Neuronal stem cell (in vitro differentiated cells): Measurements from ENCODE around the gene FOXF2.

Experiments used
- DNase-seq: peaks from one replicate; pipeline ENCODE4 v3.0.0-alpha.2; 2013; ENCODE audit warnings: low spot score
- H2AFZ ChIP-seq: one replicate; pipeline ENCODE4 v1.6.1; 2013; ENCODE audit warnings: mild to moderate bottlenecking, low read length, inconsistent platforms
- H2AK5ac ChIP-seq: 2 replicates; pipeline ENCODE4 v1.6.1; 2013; ENCODE audit warnings: low read depth, mild to moderate bottlenecking, inconsistent platforms, low read length, moderate library complexity, mixed read lengths
- H2BK120ac ChIP-seq: 2 replicates; pipeline ENCODE4 v1.6.1; 2013; ENCODE audit warnings: low read depth, mild to moderate bottlenecking, inconsistent platforms, low read length, moderate library complexity, mixed read lengths
- H2BK12ac ChIP-seq: one replicate; pipeline ENCODE4 v1.6.1; 2013; ENCODE audit warnings: low read length, inconsistent platforms
- H2BK15ac ChIP-seq: 2 replicates; pipeline ENCODE4 v1.6.1; 2013; ENCODE audit warnings: mild to moderate bottlenecking, low read length, inconsistent platforms, mixed read lengths
- H2BK5ac ChIP-seq: one replicate; pipeline ENCODE4 v1.6.1; 2013; ENCODE audit warnings: inconsistent platforms, mild to moderate bottlenecking, low read length, moderate library complexity
- H3K14ac ChIP-seq: one replicate; pipeline ENCODE4 v1.6.1; 2013; ENCODE audit warnings: low read length, inconsistent platforms
- H3K18ac ChIP-seq: 2 replicates; pipeline ENCODE4 v1.6.1; 2013; ENCODE audit warnings: low read length, inconsistent platforms
- H3K23ac ChIP-seq: 2 replicates; pipeline ENCODE4 v1.6.1; 2013; ENCODE audit warnings: low read depth, mild to moderate bottlenecking, mixed read lengths, low read length, inconsistent platforms; ENCODE audit not compliant: poor library complexity
- H3K27ac ChIP-seq: replicated peaks from 3 replicates; pipeline ENCODE4 v1.5.1; 2013; ENCODE audit warnings: low read length, inconsistent platforms
- H3K27me3 ChIP-seq, 3 experiments: 2 replicates each; pipeline ENCODE4 v1.6.1; 2013; ENCODE audit warnings: low read length in 3 of 3, mild to moderate bottlenecking in 2 of 3, inconsistent platforms in 1 of 3, low read depth in 1 of 3, mixed read lengths in 1 of 3, moderate library complexity in 1 of 3; ENCODE audit not compliant: control insufficient read depth in 3 of 3, insufficient read depth in 3 of 3
- H3K36me3 ChIP-seq, 2 donors: replicated peaks in 1 of 2; 2 replicates each; pipeline ENCODE4 v1.6.1; 2013; ENCODE audit warnings: low read length in 2 of 2; ENCODE audit not compliant: control insufficient read depth in 2 of 2, insufficient read depth in 2 of 2
- H3K4ac ChIP-seq: 2 replicates; pipeline ENCODE4 v1.6.1; 2013; ENCODE audit warnings: inconsistent platforms, mild to moderate bottlenecking, low read length, moderate library complexity
- H3K4me1 ChIP-seq, 2 donors: 1 replicate in 1 of 2; 2 replicates in 1 of 2; pipeline ENCODE4 v1.6.1; 2013; ENCODE audit warnings: low read length in 2 of 2, low read depth in 1 of 2; ENCODE audit not compliant: control insufficient read depth in 2 of 2, insufficient read depth in 1 of 2
- H3K4me2 ChIP-seq: one replicate; pipeline ENCODE4 v1.6.1; 2013; ENCODE audit warnings: mild to moderate bottlenecking, low read length, inconsistent platforms; ENCODE audit not compliant: insufficient read depth, poor library complexity, severe bottlenecking
- H3K4me3 ChIP-seq, 2 donors: 2 replicates each; pipeline ENCODE4 v1.5.1; 2013; ENCODE audit warnings: low read length in 2 of 2, mild to moderate bottlenecking in 2 of 2, inconsistent platforms in 1 of 2, moderate library complexity in 1 of 2
- H3K79me1 ChIP-seq: one replicate; pipeline ENCODE4 v1.6.1; 2013; ENCODE audit warnings: low read depth, mild to moderate bottlenecking, inconsistent platforms, low read length, moderate library complexity
- H3K9ac ChIP-seq: one replicate; pipeline ENCODE4 v1.6.1; 2013; ENCODE audit warnings: mild to moderate bottlenecking, low read depth, low read length, inconsistent platforms; ENCODE audit not compliant: poor library complexity
- H3K9me3 ChIP-seq, 2 donors: replicated peaks in 1 of 2; 2 replicates each; pipeline versions ENCODE3 to v1.6.1; 2013; ENCODE audit warnings: low read length in 2 of 2, mild to moderate bottlenecking in 2 of 2, inconsistent platforms in 1 of 2, low read depth in 1 of 2, mixed read lengths in 1 of 2, moderate library complexity in 1 of 2; ENCODE audit not compliant: control insufficient read depth in 2 of 2, insufficient read depth in 1 of 2
- H4K8ac ChIP-seq: one replicate; pipeline ENCODE4 v1.6.1; 2013; ENCODE audit warnings: low read depth, mild to moderate bottlenecking, inconsistent platforms, low read length, moderate library complexity
- H4K91ac ChIP-seq: one replicate; pipeline ENCODE4 v1.6.1; 2013; ENCODE audit warnings: low read length, low read depth, mild to moderate bottlenecking, inconsistent platforms; ENCODE audit not compliant: poor library complexity
- WGBS, 2 donors: extraction: QIAGEN DNeasy Blood & Tissue Kit; methylation state at CpG; one replicate each; pipeline ENCODE4 v1.1.7; 2013; ENCODE audit warnings: missing lambda C conversion rate in 2 of 2, mixed read lengths in 1 of 2; ENCODE audit not compliant: insufficient read length in 2 of 2, insufficient replicate concordance in 1 of 2; ENCODE audit errors: extremely low coverage in 2 of 2; 5-methylcytosine and 5-hydroxymethylcytosine counted together

The FOXF2 gene

DNA sequence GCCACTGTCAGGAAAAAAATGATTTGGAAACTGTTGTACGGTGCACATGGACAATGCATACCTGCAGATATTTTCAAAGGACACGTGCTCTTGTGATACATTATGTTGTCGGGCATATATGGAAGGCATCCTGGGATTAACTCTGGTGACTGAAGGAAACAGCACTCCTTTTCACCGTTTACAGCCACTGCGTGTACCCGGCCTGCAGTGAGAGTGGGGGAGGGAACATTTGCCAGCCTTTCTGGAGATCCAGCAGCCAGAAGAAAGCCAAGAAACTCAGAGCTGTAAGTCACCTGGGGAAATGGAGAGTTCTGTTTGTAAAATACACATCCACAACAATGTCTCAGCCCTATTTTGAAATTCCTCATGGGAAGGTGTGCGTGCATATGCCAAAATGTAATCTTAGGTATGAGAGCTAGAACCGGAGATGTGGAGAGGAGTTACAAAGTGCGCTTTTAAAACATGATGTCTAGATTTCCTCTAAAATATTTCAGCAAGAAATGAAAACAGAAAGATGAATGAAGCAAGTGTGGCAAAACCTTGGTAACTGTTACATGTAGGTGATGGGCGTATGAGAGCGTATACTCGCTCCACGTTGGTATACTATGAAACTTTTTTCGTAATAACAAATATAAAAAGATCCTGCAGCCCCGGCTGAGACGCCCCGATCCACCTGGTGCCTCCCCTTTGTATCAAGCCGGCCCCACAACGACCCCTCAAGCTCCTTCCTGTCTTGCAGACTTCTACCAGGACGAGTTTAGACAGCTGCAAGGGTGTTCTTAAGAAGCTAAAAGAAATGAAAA is 8.6 kb upstream of the FOXF2 start:
- no peak overlapping the region for H3K14ac ChIP-seq
- no peak overlapping the region for H3K23ac ChIP-seq
- H3K4me3 ChIP-seq, result no peak overlapping the region
- H2BK5ac ChIP-seq, result no peak overlapping the region
- no CpG with 5 or more reads among the region's 20 CpGs for WGBS, 2 donors
- H3K27me3 ChIP-seq, result peaks cover 75 to 96% (median 93%) of the 10 kb centered on the region in 3 experiments
- H4K91ac ChIP-seq, result no peak overlapping the region
- H4K8ac ChIP-seq, result no peak overlapping the region
- no peak overlapping the region for H3K4me2 ChIP-seq
- no peak overlapping the region for H3K4ac ChIP-seq
- H2BK12ac ChIP-seq, result no peak overlapping the region
- no peak overlapping the region for H3K18ac ChIP-seq
- peaks cover 0 to 2% of the 10 kb centered on the region in 2 donors for H3K4me1 ChIP-seq
- no peak overlapping the region for H2BK15ac ChIP-seq
- no peak overlapping the region for H3K9ac ChIP-seq
- no peak overlapping the region for H2AK5ac ChIP-seq
- no peak overlapping the region for H3K27ac ChIP-seq
- peaks cover 0 to 17% of the 10 kb centered on the region in 2 donors for H3K9me3 ChIP-seq
- no peak overlapping the region for H2AFZ ChIP-seq
- H3K79me1 ChIP-seq, result no peaks in the 10 kb centered on the region
- no peak overlapping the region for H2BK120ac ChIP-seq
- peak; percentile 15 for DNase-seq
- H3K36me3 ChIP-seq, result no peaks in the 10 kb centered on the region

GRCh38 chr6:1381481-1382330 is 7.7 kb upstream of the FOXF2 start:
- peaks cover 0 to 20% of the 10 kb centered on the region in 2 donors for H3K9me3 ChIP-seq
- H4K91ac ChIP-seq, result no peak overlapping the region
- peak; percentile 73 for DNase-seq
- no peak overlapping the region for H3K4me3 ChIP-seq
- H2BK120ac ChIP-seq, result no peak overlapping the region
- H3K4ac ChIP-seq, result no peak overlapping the region
- no peak overlapping the region for H4K8ac ChIP-seq
- no CpG with 5 or more reads among the region's 87 CpGs for WGBS, 2 donors
- H3K4me2 ChIP-seq, result no peak overlapping the region
- no peak overlapping the region for H2AK5ac ChIP-seq
- H2BK5ac ChIP-seq, result no peak overlapping the region
- peaks cover 0 to 2% of the 10 kb centered on the region in 2 donors for H3K4me1 ChIP-seq
- H2AFZ ChIP-seq, result peak overlapping the region; percentile 80
- no peak overlapping the region for H3K9ac ChIP-seq
- no peak overlapping the region for H2BK15ac ChIP-seq
- no peak overlapping the region for H3K27ac ChIP-seq
- H3K18ac ChIP-seq, result no peak overlapping the region
- peak overlapping the region; percentile 77 for H3K23ac ChIP-seq
- peaks cover 79 to 98% (median 96%) of the 10 kb centered on the region in 3 experiments for H3K27me3 ChIP-seq
- no peak overlapping the region for H3K14ac ChIP-seq
- H3K36me3 ChIP-seq, result no peaks in the 10 kb centered on the region
- H3K79me1 ChIP-seq, result no peaks in the 10 kb centered on the region
- H2BK12ac ChIP-seq, result no peak overlapping the region

DNA sequence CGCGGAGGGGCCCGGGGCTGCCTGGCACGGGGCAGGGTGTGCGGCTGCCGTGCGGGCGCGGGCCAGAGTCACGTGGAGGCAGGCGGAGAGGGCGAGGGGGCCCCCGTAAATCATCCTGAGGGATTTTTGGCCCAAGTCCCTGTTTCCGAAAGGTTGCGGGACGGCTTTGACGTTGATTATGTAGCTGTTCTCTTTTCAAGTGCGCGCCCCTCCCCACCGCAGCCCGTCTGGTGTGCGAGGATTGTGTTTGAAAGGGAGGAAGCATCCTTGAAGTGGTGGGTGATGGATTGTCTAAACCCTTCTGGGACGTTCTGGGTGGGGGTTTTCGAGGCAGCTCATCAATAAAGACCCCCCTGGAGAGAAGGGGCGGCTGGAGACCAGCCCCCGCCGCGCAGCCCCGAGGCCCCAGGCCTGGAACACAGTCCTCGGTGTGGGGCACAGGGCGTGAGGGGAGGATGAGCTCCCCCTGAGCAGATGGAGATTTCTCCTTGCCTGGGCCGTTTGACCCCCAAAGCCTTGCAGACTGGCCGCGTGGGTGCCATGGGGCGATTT is 7.0 kb upstream of the FOXF2 start:
- no peak overlapping the region for H2BK12ac ChIP-seq
- no peak overlapping the region for H4K8ac ChIP-seq
- no peak overlapping the region for H2BK15ac ChIP-seq
- H3K4ac ChIP-seq, result no peak overlapping the region
- H3K9me3 ChIP-seq, result peaks cover 0 to 19% of the 10 kb centered on the region in 2 donors
- no peaks in the 10 kb centered on the region for H3K79me1 ChIP-seq
- no peaks in the 10 kb centered on the region for H3K36me3 ChIP-seq
- H3K4me3 ChIP-seq, result no peak overlapping the region
- peaks cover 76 to 98% (median 97%) of the 10 kb centered on the region in 3 experiments for H3K27me3 ChIP-seq
- H2AFZ ChIP-seq, result peak overlapping the region; percentile 80
- WGBS, 2 donors, result no CpG with 5 or more reads among the region's 35 CpGs
- DNase-seq, result no peak
- H3K9ac ChIP-seq, result peak overlapping the region; percentile 33
- H3K23ac ChIP-seq, result peak overlapping the region; percentile 34
- H2BK120ac ChIP-seq, result no peak overlapping the region
- peak overlapping the region; percentile 46 for H2AK5ac ChIP-seq
- no peak overlapping the region for H3K27ac ChIP-seq
- no peak overlapping the region for H3K18ac ChIP-seq
- H3K4me2 ChIP-seq, result no peak overlapping the region
- no peak overlapping the region for H2BK5ac ChIP-seq
- H4K91ac ChIP-seq, result no peak overlapping the region
- H3K14ac ChIP-seq, result no peak overlapping the region
- peaks cover 0 to 2% of the 10 kb centered on the region in 2 donors for H3K4me1 ChIP-seq
